Smooth muscle cell (in vitro differentiated cells): Measurements from ENCODE around the gene MEX3A. TPM values are rescaled to one million over a fixed set of nuclear protein-coding genes. Genes with fewer than 3 reads are reported as not detected.
A peak's percentile ranks its signal among the peaks of the same experiment; 100 is the strongest.

ENCODE experiments used
- DNase-seq: peaks from one replicate; lab custom pipeline; 2025; ENCODE audit not compliant: unreplicated experiment; lab: John Stamatoyannopoulos, UW
- H2AFZ ChIP-seq: fragments of 200-600 bp; sonication (generic); 2 replicates; pipeline ENCODE4 v1.6.0; 2016; ENCODE audit warnings: antibody characterized with exemption, low read depth, mild to moderate bottlenecking
- H3F3A ChIP-seq: fragments of 200-600 bp; sonication (generic); 2 replicates; pipeline ENCODE4 v1.6.0; 2017; ENCODE audit warnings: antibody characterized with exemption, low read depth
- H3K27ac ChIP-seq: fragments of 200-600 bp; sonication (generic); 2 replicates; pipeline ENCODE4 v1.5.1; 2016; ENCODE audit warnings: low read depth, mild to moderate bottlenecking
- H3K27me3 ChIP-seq: fragments of 200-600 bp; sonication (generic); 2 replicates; pipeline ENCODE4 v1.6.1; 2016; ENCODE audit warnings: low read depth, mild to moderate bottlenecking
- H3K36me3 ChIP-seq: fragments of 200-600 bp; sonication (generic); 2 replicates; pipeline ENCODE4 v1.5.1; 2016; ENCODE audit warnings: low read depth
- H3K4me1 ChIP-seq: fragments of 200-600 bp; sonication (generic); 2 replicates; pipeline ENCODE4 v1.5.1; 2016; ENCODE audit warnings: low read depth
- H3K4me2 ChIP-seq: fragments of 200-600 bp; sonication (generic); 2 replicates; pipeline ENCODE4 v1.6.0; 2016; ENCODE audit warnings: mild to moderate bottlenecking
- H3K4me3 ChIP-seq: fragments of 200-600 bp; sonication (generic); 2 replicates; pipeline ENCODE4 v1.5.1; 2016; ENCODE audit warnings: mild to moderate bottlenecking
- H3K79me2 ChIP-seq: fragments of 200-600 bp; sonication (generic); 2 replicates; pipeline ENCODE4 v1.6.0; 2016; ENCODE audit warnings: low read depth, mild to moderate bottlenecking
- H3K9ac ChIP-seq: fragments of 200-600 bp; sonication (generic); 2 replicates; pipeline ENCODE4 v1.6.0; 2016; ENCODE audit warnings: low read depth
- H3K9me3 ChIP-seq: fragments of 200-600 bp; sonication (generic); replicated peaks from 2 replicates; pipeline ENCODE4 v1.5.1; 2016; ENCODE audit warnings: low read depth
- H4K20me1 ChIP-seq: fragments of 200-600 bp; sonication (generic); 2 replicates; pipeline ENCODE4 v1.6.0; 2016; ENCODE audit warnings: low read depth
- CTCF ChIP-seq: fragments of 200-600 bp; sonication (generic); IDR thresholded peaks from 2 replicates; pipeline ENCODE4 v1.5.1; 2017; ENCODE audit warnings: borderline replicate concordance, mild to moderate bottlenecking, antibody characterized with exemption; ENCODE audit not compliant: insufficient read depth, poor library complexity, severe bottlenecking
- WGBS: methylation state at CpG from one replicate; pipeline ENCODE4 v1.1.7; 2016; ENCODE audit warnings: low lambda C conversion rate; 5-methylcytosine and 5-hydroxymethylcytosine counted together
- polyA plus RNA-seq: library from polyadenylated mRNA; unstranded; fragments of >200 nt; fragmentation: Nextera tagmentation; extraction: Ambion mirVana; gene quantifications from 2 replicates; pipeline ENCODE4 v1.2.1, GENCODE V29; 2016
- total RNA-seq: library from RNA; depleted of rRNA; stranded (reverse); fragments of >200 nt; gene quantifications from 2 replicates; pipeline ENCODE4 v1.2.3, GENCODE V29; 2014

The MEX3A gene
- total and polyA plus RNA-seq, 2 experiments from 2014 or later, result 10.5 to 13.8 TPM

- Histone ChIP-seq H3K4me2 (no peak overlapping the region), H3K4me3 (no peak overlapping the region), H3K9ac (no peak overlapping the region), H3K4me1 (peaks cover 11% of the 10 kb centered on the region), H3F3A (peaks cover 12% of the 10 kb centered on the region), H3K36me3 (no peaks in the 10 kb centered on the region), H3K79me2 (peaks cover 54% of the 10 kb centered on the region), H2AFZ (no peak overlapping the region), H3K27me3 (no peaks in the 10 kb centered on the region), H3K9me3 (no peaks in the 10 kb centered on the region), H3K27ac (no peak overlapping the region), H4K20me1 (peaks cover 31% of the 10 kb centered on the region)
- no peak for DNase-seq
- TF ChIP-seq CTCF, result no peak
- 88% methylated on average over 2 of the region's 2 CpGs for WGBS
Observed at GRCh38 chr1:156091610-156092009, 9.3 kb upstream of the MEX3A start.

GRCh38 chr1:156090840-156091188, 8.5 kb upstream of the MEX3A start:
- peak; percentile 82 for TF ChIP-seq CTCF

GRCh38 chr1:156090138-156090839, 8.0 kb upstream of the MEX3A start:
- peaks cover 40% of the 10 kb centered on the region for H4K20me1 ChIP-seq
- no peaks in the 10 kb centered on the region for H3K27me3 ChIP-seq
- DNase-seq, result no peak
- 49% methylated on average over 5 of the region's 5 CpGs for WGBS
- H3K4me3 ChIP-seq, result no peak overlapping the region
- no peak overlapping the region for H3K4me2 ChIP-seq
- H3K4me1 ChIP-seq, result peaks cover 20% of the 10 kb centered on the region
- H2AFZ ChIP-seq, result no peak overlapping the region
- no peaks in the 10 kb centered on the region for H3K36me3 ChIP-seq
- peaks cover 5% of the 10 kb centered on the region for H3F3A ChIP-seq
- H3K9me3 ChIP-seq, result no peaks in the 10 kb centered on the region
- TF ChIP-seq CTCF, result no peak
- no peak overlapping the region for H3K9ac ChIP-seq
- H3K79me2 ChIP-seq, result peaks cover 62% of the 10 kb centered on the region
- no peak overlapping the region for H3K27ac ChIP-seq

More at GRCh38 chr1:156090840-156091188, 8.5 kb upstream of the MEX3A start:
- peak; percentile 35 for DNase-seq
- no peak overlapping the region for H3K9ac ChIP-seq
- H3K4me2 ChIP-seq, result no peak overlapping the region
- H4K20me1 ChIP-seq, result peaks cover 35% of the 10 kb centered on the region
- H3K4me3 ChIP-seq, result no peak overlapping the region
- H2AFZ ChIP-seq, result no peak overlapping the region
- H3K79me2 ChIP-seq, result peaks cover 56% of the 10 kb centered on the region
- H3K9me3 ChIP-seq, result no peaks in the 10 kb centered on the region
- peaks cover 8% of the 10 kb centered on the region for H3F3A ChIP-seq
- no peaks in the 10 kb centered on the region for H3K36me3 ChIP-seq
- H3K27ac ChIP-seq, result no peak overlapping the region
- H3K27me3 ChIP-seq, result no peaks in the 10 kb centered on the region
- peaks cover 15% of the 10 kb centered on the region for H3K4me1 ChIP-seq
- 42% methylated on average over 14 of the region's 14 CpGs for WGBS

GRCh38 chr1:156089704-156090103, 7.4 kb upstream of the MEX3A start:
- peaks cover 63% of the 10 kb centered on the region for H3K79me2 ChIP-seq
- no peak for TF ChIP-seq CTCF
- H3K4me1 ChIP-seq, result peaks cover 25% of the 10 kb centered on the region
- no peak overlapping the region for H3K4me2 ChIP-seq
- no peak for DNase-seq
- no peak overlapping the region for H2AFZ ChIP-seq
- H3K27ac ChIP-seq, result no peak overlapping the region
- no peak overlapping the region for H3K4me3 ChIP-seq
- H3K9me3 ChIP-seq, result no peaks in the 10 kb centered on the region
- no peaks in the 10 kb centered on the region for H3K27me3 ChIP-seq
- H3K36me3 ChIP-seq, result no peaks in the 10 kb centered on the region
- peaks cover 5% of the 10 kb centered on the region for H3F3A ChIP-seq
- no peak overlapping the region for H3K9ac ChIP-seq
- WGBS, result 63% methylated on average over 2 of the region's 6 CpGs
- peaks cover 45% of the 10 kb centered on the region for H4K20me1 ChIP-seq
